ENCODE results near the gene TCL1B.

Gene TCL1B

DNA sequence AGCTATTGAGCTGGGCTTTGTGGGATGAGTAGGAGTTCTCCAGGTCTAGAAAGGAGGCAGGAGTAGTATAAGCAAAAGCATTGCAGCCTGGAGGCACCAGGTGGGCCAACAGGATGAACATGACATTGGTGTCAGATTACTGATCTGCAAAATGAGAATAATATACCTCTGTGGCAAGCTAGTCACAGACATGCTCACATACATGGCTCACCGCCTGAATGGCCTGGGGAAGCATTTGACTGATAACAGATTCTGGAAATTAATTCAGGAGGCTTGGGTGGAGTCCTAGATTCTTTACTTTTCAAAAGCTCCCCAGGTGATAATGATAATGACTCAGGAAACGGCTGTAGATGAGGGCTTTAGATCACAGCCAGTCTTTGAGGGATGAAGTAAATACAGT is 709 bp downstream of the TCL1B start:
- no peak for TF ChIP-seq FOXP2 (optimal IDR thresholded peaks at IDR 0.05; ENCODE audit: borderline replicate concordance, extremely low read depth, extremely low read length, insufficient read depth)
- TF ChIP-seq TAF1 (IDR thresholded peaks at IDR 0.05; ENCODE audit: borderline replicate concordance, insufficient read depth, low read length), result no peak
- TF ChIP-seq SIN3A (IDR thresholded peaks at IDR 0.05; ENCODE audit: borderline replicate concordance, insufficient read depth, low read length), result no peak
- TF ChIP-seq, protein P1, sequence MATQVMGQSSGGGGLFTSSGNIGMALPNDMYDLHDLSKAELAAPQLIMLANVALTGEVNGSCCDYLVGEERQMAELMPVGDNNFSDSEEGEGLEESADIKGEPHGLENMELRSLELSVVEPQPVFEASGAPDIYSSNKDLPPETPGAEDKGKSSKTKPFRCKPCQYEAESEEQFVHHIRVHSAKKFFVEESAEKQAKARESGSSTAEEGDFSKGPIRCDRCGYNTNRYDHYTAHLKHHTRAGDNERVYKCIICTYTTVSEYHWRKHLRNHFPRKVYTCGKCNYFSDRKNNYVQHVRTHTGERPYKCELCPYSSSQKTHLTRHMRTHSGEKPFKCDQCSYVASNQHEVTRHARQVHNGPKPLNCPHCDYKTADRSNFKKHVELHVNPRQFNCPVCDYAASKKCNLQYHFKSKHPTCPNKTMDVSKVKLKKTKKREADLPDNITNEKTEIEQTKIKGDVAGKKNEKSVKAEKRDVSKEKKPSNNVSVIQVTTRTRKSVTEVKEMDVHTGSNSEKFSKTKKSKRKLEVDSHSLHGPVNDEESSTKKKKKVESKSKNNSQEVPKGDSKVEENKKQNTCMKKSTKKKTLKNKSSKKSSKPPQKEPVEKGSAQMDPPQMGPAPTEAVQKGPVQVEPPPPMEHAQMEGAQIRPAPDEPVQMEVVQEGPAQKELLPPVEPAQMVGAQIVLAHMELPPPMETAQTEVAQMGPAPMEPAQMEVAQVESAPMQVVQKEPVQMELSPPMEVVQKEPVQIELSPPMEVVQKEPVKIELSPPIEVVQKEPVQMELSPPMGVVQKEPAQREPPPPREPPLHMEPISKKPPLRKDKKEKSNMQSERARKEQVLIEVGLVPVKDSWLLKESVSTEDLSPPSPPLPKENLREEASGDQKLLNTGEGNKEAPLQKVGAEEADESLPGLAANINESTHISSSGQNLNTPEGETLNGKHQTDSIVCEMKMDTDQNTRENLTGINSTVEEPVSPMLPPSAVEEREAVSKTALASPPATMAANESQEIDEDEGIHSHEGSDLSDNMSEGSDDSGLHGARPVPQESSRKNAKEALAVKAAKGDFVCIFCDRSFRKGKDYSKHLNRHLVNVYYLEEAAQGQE (IDR thresholded peaks at IDR 0.05; ENCODE audit: insufficient read depth in 1 of 2, low read depth in 2 of 2, low read length in 2 of 2), result no peak
- TF ChIP-seq POLR2AphosphoS5 (IDR thresholded peaks at IDR 0.05; ENCODE audit: low read depth, low read length), result no peak

DNA sequence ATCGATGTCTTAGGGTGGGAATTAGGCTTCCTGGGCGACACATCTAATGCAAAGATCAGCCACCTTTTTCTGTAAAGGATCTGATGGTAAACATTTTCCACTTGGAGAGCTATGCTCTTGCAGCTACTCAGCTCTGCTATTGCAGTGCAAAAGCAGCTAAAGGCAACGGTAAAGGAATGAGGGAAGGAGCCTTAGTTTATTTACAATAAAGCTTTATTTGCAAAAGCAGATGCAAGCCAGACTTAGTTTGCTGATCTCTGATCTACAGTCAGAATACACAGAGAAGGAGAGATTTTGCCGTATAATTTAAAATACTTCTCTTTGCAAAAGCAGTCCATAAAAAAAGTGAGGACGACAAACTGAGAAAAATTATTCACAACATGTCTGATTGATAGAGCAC is 3.2 kb downstream of the TCL1B start:
- TF ChIP-seq POLR2AphosphoS5 (IDR thresholded peaks at IDR 0.05; ENCODE audit: low read depth, low read length) (no peak), FOXP2 (optimal IDR thresholded peaks at IDR 0.05; ENCODE audit: borderline replicate concordance, extremely low read depth, extremely low read length, insufficient read depth) (no peak), TAF1 (IDR thresholded peaks at IDR 0.05; ENCODE audit: borderline replicate concordance, insufficient read depth, low read length) (no peak), SIN3A (IDR thresholded peaks at IDR 0.05; ENCODE audit: borderline replicate concordance, insufficient read depth, low read length) (no peak)
- TF ChIP-seq, protein P1 (IDR thresholded peaks at IDR 0.05; ENCODE audit: insufficient read depth in 1 of 2, low read depth in 2 of 2, low read length in 2 of 2), result no peak

DNA sequence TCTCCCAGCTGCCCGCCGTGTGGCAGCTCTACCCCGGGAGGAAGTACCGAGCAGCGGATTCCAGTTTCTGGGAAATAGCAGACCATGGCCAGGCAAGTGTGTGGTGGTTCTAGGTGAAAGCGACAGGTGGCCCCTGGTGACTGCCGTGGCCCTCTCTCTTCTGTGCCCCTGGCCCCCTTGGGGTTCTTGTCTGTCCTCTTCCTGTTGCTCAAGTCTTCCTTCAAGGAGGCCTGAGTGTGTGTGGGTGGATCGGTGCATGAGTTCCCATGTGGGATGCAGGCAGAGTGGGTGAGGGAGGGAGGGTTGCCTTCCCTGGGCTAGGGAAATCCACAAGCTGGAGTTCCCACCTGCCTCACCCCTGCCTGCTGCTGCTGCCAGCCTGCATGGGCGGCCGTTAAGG is 4.6 kb downstream of the TCL1B start:
- TF ChIP-seq, protein P1 (IDR thresholded peaks at IDR 0.05; ENCODE audit: insufficient read depth in 1 of 2, low read depth in 2 of 2, low read length in 2 of 2), result no peak
- TF ChIP-seq SIN3A (IDR thresholded peaks at IDR 0.05; ENCODE audit: borderline replicate concordance, insufficient read depth, low read length) (no peak), FOXP2 (optimal IDR thresholded peaks at IDR 0.05; ENCODE audit: borderline replicate concordance, extremely low read depth, extremely low read length, insufficient read depth) (no peak), TAF1 (IDR thresholded peaks at IDR 0.05; ENCODE audit: borderline replicate concordance, insufficient read depth, low read length) (no peak), POLR2AphosphoS5 (IDR thresholded peaks at IDR 0.05; ENCODE audit: low read depth, low read length) (no peak)

DNA sequence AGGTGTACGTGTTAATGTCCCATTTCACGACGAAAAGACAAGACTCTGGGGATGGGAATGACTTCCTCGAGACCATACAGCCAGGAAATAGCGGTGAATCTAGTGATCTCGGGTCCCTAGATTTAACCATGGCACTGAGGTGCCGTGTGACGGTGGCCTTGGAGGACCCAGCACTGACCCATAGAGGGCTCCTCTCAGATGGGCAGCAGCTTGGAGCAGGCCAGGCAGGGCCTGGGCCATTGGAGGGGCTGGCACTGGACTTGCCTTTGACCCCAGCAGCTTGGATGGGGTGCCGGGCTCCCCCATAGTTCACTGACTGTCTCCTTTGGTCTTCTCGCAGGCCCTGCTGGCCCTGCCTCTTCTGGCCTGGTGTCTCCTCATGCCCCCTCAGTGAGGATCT is 5.4 kb downstream of the TCL1B start:
- TF ChIP-seq SIN3A (IDR thresholded peaks at IDR 0.05; ENCODE audit: borderline replicate concordance, insufficient read depth, low read length) (no peak), FOXP2 (optimal IDR thresholded peaks at IDR 0.05; ENCODE audit: borderline replicate concordance, extremely low read depth, extremely low read length, insufficient read depth) (no peak), TAF1 (IDR thresholded peaks at IDR 0.05; ENCODE audit: borderline replicate concordance, insufficient read depth, low read length) (no peak), POLR2AphosphoS5 (IDR thresholded peaks at IDR 0.05; ENCODE audit: low read depth, low read length) (no peak)
- TF ChIP-seq, protein P1 (IDR thresholded peaks at IDR 0.05; ENCODE audit: insufficient read depth in 1 of 2, low read depth in 2 of 2, low read length in 2 of 2), result no peak

DNA sequence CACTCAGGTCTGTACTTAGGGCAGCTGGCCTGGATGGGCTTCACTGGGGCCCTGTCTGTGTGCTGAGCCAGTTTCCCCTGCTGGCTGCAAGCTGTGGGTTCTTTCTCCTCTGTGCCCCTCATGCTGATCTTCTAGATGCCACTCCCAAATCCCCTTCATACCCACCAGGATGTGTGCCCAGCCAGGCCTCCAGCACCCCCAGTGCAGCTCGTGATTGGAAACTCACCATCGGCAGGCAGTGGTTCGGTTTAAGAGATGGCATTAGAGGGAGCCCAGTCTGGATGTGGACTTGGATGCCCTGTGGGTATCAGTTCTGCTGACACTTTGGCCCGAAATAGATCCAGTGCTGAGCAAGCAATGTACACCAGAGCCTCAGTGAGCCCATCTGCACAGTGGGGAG is 5.9 kb downstream of the TCL1B start:
- TF ChIP-seq POLR2AphosphoS5 (IDR thresholded peaks at IDR 0.05; ENCODE audit: low read depth, low read length) (no peak), TAF1 (IDR thresholded peaks at IDR 0.05; ENCODE audit: borderline replicate concordance, insufficient read depth, low read length) (no peak), FOXP2 (optimal IDR thresholded peaks at IDR 0.05; ENCODE audit: borderline replicate concordance, extremely low read depth, extremely low read length, insufficient read depth) (no peak)
- TF ChIP-seq, protein P1 (IDR thresholded peaks at IDR 0.05; ENCODE audit: insufficient read depth in 1 of 2, low read depth in 2 of 2, low read length in 2 of 2), result no peak
